Measurements from ENCODE around the gene KIAA1549.

KIAA1549 gene

DNA sequence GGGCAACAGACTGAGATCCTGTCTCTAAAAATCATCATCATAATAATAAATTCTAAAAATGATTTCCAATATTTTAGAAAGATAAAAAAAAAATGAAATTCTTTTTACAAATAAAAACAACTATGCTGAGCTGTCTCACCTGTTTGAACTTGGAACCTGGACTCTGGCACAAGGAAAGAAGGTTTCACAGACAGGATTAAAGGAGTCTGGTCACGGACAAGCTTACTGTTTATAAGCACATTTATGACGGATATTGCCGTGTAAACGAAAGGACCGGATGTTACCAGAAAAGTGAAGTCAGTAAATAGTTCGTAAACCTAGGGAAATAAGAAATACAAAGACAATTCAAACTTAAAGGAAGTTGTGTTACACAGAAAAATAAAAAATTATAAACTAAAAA, 70.2 kb downstream of the KIAA1549 start:
- H3K36me3 ChIP-seq (replicated peaks; ENCODE audit: low read depth, low read length) = no peaks in the 10 kb centered on the region
- no peak overlapping the region for H3K27ac ChIP-seq (ENCODE audit: low read length)
- no peaks in the 10 kb centered on the region for H3K27me3 ChIP-seq (ENCODE audit: low read depth, low read length)

DNA sequence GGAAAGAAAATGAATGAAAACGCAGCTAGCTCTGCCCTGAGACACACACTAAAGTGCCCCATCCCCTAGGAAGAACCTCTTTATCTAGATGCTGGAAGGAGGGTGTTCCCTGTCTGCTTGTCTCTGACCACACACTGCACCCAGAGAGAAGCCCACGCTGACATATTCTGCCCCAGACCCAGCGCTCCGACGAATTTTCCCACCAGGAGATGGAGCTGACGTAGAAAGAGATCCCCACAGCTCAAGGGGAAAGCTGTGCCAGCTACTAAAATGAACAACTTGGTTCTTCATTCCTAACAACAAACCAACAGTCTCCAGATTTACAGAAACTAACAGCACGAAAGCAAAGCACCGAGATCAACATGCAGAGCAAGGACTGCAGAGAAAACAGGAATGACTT, 73.3 kb downstream of the KIAA1549 start:
- Histone ChIP-seq H3K27me3 (ENCODE audit: low read depth, low read length) (no peaks in the 10 kb centered on the region), H3K9me3 (ENCODE audit: insufficient read depth, low read length) (no peaks in the 10 kb centered on the region), H3K9ac (ENCODE audit: low read length) (no peak overlapping the region), H3K4me2 (ENCODE audit: low read length) (no peak overlapping the region), H3K79me2 (ENCODE audit: low read length) (no peaks in the 10 kb centered on the region), H2AFZ (ENCODE audit: low read depth, low read length) (no peak overlapping the region), H3K4me1 (ENCODE audit: low read length) (no peaks in the 10 kb centered on the region), H3K36me3 (replicated peaks; ENCODE audit: low read depth, low read length) (no peaks in the 10 kb centered on the region), H4K20me1 (ENCODE audit: insufficient read depth, low read length) (no peaks in the 10 kb centered on the region), H3K4me3 (ENCODE audit: low read length) (no peak overlapping the region), H3K27ac (ENCODE audit: low read length) (no peak overlapping the region)
- no peak for TF ChIP-seq EZH2phosphoT487 (IDR thresholded peaks at IDR 0.05; ENCODE audit: low read depth)
- TF ChIP-seq, protein P1, sequence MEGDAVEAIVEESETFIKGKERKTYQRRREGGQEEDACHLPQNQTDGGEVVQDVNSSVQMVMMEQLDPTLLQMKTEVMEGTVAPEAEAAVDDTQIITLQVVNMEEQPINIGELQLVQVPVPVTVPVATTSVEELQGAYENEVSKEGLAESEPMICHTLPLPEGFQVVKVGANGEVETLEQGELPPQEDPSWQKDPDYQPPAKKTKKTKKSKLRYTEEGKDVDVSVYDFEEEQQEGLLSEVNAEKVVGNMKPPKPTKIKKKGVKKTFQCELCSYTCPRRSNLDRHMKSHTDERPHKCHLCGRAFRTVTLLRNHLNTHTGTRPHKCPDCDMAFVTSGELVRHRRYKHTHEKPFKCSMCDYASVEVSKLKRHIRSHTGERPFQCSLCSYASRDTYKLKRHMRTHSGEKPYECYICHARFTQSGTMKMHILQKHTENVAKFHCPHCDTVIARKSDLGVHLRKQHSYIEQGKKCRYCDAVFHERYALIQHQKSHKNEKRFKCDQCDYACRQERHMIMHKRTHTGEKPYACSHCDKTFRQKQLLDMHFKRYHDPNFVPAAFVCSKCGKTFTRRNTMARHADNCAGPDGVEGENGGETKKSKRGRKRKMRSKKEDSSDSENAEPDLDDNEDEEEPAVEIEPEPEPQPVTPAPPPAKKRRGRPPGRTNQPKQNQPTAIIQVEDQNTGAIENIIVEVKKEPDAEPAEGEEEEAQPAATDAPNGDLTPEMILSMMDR (IDR thresholded peaks at IDR 0.05; ENCODE audit: low read depth, low read length) = no peak

More for the DNA sequence above, 70.2 kb downstream of the KIAA1549 start:
- Histone ChIP-seq H3K9ac (ENCODE audit: low read length) (no peak overlapping the region), H3K4me1 (ENCODE audit: low read length) (no peaks in the 10 kb centered on the region), H3K9me3 (ENCODE audit: insufficient read depth, low read length) (no peaks in the 10 kb centered on the region), H3K4me2 (ENCODE audit: low read length) (no peak overlapping the region), H3K4me3 (ENCODE audit: low read length) (no peak overlapping the region), H2AFZ (ENCODE audit: low read depth, low read length) (no peak overlapping the region), H3K79me2 (ENCODE audit: low read length) (no peaks in the 10 kb centered on the region), H4K20me1 (ENCODE audit: insufficient read depth, low read length) (no peaks in the 10 kb centered on the region)
- TF ChIP-seq, protein P1 (IDR thresholded peaks at IDR 0.05; ENCODE audit: low read depth, low read length) = no peak
- TF ChIP-seq EZH2phosphoT487 (IDR thresholded peaks at IDR 0.05; ENCODE audit: low read depth) = no peak

DNA sequence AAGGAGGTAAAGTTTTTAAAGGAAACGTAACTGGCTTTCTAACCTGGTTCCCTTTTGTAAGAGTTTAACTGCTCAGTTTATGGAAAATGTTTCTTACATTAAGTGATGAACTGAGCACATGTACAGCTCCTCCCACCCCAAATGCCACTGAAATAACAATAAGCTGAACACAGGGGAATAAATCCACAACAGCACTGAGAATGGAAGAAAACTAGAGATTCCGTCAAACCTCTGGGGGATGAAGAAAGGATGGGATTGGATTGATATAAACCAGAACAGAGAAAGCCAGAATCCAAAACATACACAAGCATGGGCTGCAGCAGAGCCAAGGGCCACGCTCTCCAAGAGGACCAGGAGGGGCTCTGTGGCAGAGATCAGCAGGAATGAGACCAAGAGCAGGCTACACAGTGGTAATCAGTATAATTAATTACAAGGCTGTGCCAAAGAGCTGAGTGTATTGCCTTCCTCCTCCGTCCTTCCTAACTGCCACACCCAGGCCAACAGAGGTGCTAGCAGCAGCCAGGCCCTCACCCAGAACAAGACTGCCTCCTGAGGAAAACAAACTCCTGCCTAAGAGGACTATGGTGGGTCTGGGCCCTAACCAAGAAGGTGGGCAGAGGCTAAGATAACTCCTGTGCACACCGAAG, 73.9 kb downstream of the KIAA1549 start:
- no peaks in the 10 kb centered on the region for H3K9me3 ChIP-seq (ENCODE audit: insufficient read depth, low read length)
- H2AFZ ChIP-seq (ENCODE audit: low read depth, low read length) = no peak overlapping the region
- no peaks in the 10 kb centered on the region for H3K79me2 ChIP-seq (ENCODE audit: low read length)
- no peaks in the 10 kb centered on the region for H3K36me3 ChIP-seq (replicated peaks; ENCODE audit: low read depth, low read length)
- no peak overlapping the region for H3K4me2 ChIP-seq (ENCODE audit: low read length)
- no peaks in the 10 kb centered on the region for H3K27me3 ChIP-seq (ENCODE audit: low read depth, low read length)
- no peaks in the 10 kb centered on the region for H3K4me1 ChIP-seq (ENCODE audit: low read length)
- no peak overlapping the region for H3K9ac ChIP-seq (ENCODE audit: low read length)
- H3K4me3 ChIP-seq (ENCODE audit: low read length) = no peak overlapping the region
- TF ChIP-seq, protein P1 (IDR thresholded peaks at IDR 0.05; ENCODE audit: low read depth, low read length) = no peak
- H4K20me1 ChIP-seq (ENCODE audit: insufficient read depth, low read length) = no peaks in the 10 kb centered on the region
- H3K27ac ChIP-seq (ENCODE audit: low read length) = no peak overlapping the region

DNA sequence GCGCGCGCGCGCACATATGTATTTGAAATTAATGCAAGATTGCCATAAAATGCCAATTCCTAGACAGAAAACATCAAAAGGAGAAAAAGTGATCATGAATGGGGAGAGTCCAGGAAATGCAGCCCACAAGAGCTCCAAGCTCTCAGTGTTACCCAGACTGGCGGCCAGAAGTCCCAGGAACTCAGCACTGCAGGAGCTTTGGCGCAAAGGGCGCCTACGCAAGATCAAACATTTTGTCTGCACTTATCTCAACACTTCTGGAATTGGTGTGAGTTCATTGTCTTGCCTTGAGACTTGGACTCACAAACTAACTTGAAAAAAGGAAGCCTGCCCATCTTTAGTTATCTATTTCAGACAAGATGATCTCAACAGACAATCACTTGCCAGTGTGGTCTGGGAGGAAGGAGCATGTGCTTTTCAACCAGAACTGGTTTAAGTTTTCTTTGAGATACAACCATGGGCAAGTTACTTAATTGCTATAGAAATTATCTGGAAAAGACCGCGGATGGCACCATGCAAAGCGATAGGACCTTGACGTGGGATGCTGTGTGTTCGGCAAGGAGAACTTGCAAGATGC, 77.2 kb downstream of the KIAA1549 start:
- no peak overlapping the region for H2AFZ ChIP-seq (ENCODE audit: low read depth, low read length)
- H3K36me3 ChIP-seq (replicated peaks; ENCODE audit: low read depth, low read length) = no peaks in the 10 kb centered on the region
- H3K27me3 ChIP-seq (ENCODE audit: low read depth, low read length) = no peaks in the 10 kb centered on the region
- TF ChIP-seq, protein P1 (IDR thresholded peaks at IDR 0.05; ENCODE audit: low read depth, low read length) = no peak
- TF ChIP-seq EZH2phosphoT487 (IDR thresholded peaks at IDR 0.05; ENCODE audit: low read depth) = no peak
- H4K20me1 ChIP-seq (ENCODE audit: insufficient read depth, low read length) = no peaks in the 10 kb centered on the region
- H3K4me2 ChIP-seq (ENCODE audit: low read length) = no peak overlapping the region
- no peaks in the 10 kb centered on the region for H3K9me3 ChIP-seq (ENCODE audit: insufficient read depth, low read length)
- H3K4me1 ChIP-seq (ENCODE audit: low read length) = no peaks in the 10 kb centered on the region
- H3K79me2 ChIP-seq (ENCODE audit: low read length) = no peaks in the 10 kb centered on the region
- no peak overlapping the region for H3K4me3 ChIP-seq (ENCODE audit: low read length)
- H3K27ac ChIP-seq (ENCODE audit: low read length) = no peak overlapping the region
- no peak overlapping the region for H3K9ac ChIP-seq (ENCODE audit: low read length)

Measured in OCI-LY3 (cell line).